PC-9 (cell line): Measurements from ENCODE around the gene TELO2. TPM values are rescaled to one million over a fixed set of nuclear protein-coding genes. Genes with fewer than 3 reads are reported as not detected.

ENCODE experiments used
- BruUV-seq: library from RNA; stranded (reverse); fragments of 400-500 nt; replicated peaks from 2 replicates; lab custom pipeline; 2021; lab: Mats Ljungman, UMichigan
- CTCF ChIA-PET: fragments of 300-600 bp; sonication (Branson Sonifier 250); formaldehyde crosslinking; loops from one replicate; lab custom pipeline; 2022; ENCODE audit warnings: antibody characterized with exemption; lab: Charles Lee
- POLR2A ChIA-PET: fragments of 300-600 bp; sonication (Branson Sonifier 250); formaldehyde crosslinking; loops from one replicate; lab custom pipeline; 2022; ENCODE audit warnings: antibody characterized with exemption; ENCODE audit not compliant: unreplicated experiment; lab: Charles Lee
- DNase-seq, 2 experiments: peaks; one replicate each; pipeline versions ENCODE4 v3.0.0 to v3.0.0-alpha.2; 2015 to 2022; ENCODE audit warnings: mixed read lengths in 1 of 2
- H2AFZ ChIP-seq: fragments of 200-600 bp; sonication (generic); 2 replicates; pipeline ENCODE4 v1.8.1; 2017; ENCODE audit warnings: antibody characterized with exemption
- H3F3A ChIP-seq: fragments of 200-600 bp; sonication (generic); 2 replicates; pipeline ENCODE4 v1.8.1; 2017; ENCODE audit warnings: antibody characterized with exemption, mild to moderate bottlenecking, low read depth; ENCODE audit not compliant: insufficient read depth
- H3K27ac ChIP-seq: fragments of 200-600 bp; sonication (generic); 2 replicates; pipeline ENCODE4 v1.6.1; 2016; ENCODE audit warnings: mixed run types
- H3K27me3 ChIP-seq: fragments of 200-600 bp; sonication (generic); 2 replicates; pipeline ENCODE4 v1.6.1; 2016; ENCODE audit warnings: low read depth, mixed run types; ENCODE audit not compliant: insufficient read depth
- H3K36me3 ChIP-seq: fragments of 200-600 bp; sonication (generic); 2 replicates; pipeline ENCODE4 v1.6.1; 2016; ENCODE audit warnings: low read depth, mixed run types
- H3K4me1 ChIP-seq: fragments of 200-600 bp; sonication (generic); replicated peaks from 2 replicates; pipeline ENCODE4 v1.6.1; 2016; ENCODE audit warnings: mixed run types; ENCODE audit not compliant: insufficient read depth
- H3K4me2 ChIP-seq: fragments of 200-600 bp; sonication (generic); 2 replicates; pipeline ENCODE4 v1.6.1; 2017; ENCODE audit warnings: mixed run types
- H3K4me3 ChIP-seq: fragments of 200-600 bp; sonication (generic); 2 replicates; pipeline ENCODE4 v1.6.1; 2016; ENCODE audit warnings: mixed run types
- H3K79me2 ChIP-seq: fragments of 200-600 bp; sonication (generic); 2 replicates; pipeline ENCODE4 v1.6.1; 2017; ENCODE audit warnings: low read depth, mixed run types
- H3K9me2 ChIP-seq: fragments of 200-600 bp; sonication (generic); 2 replicates; pipeline ENCODE4 v1.8.1; 2017; ENCODE audit warnings: mild to moderate bottlenecking; ENCODE audit not compliant: insufficient read depth
- H3K9me3 ChIP-seq: fragments of 200-600 bp; sonication (generic); 2 replicates; pipeline ENCODE4 v1.8.1; 2016; ENCODE audit warnings: low read depth; ENCODE audit not compliant: insufficient read depth
- H4K20me1 ChIP-seq: fragments of 200-600 bp; sonication (generic); 2 replicates; pipeline ENCODE4 v1.8.1; 2017; ENCODE audit not compliant: insufficient read depth
- CTCF ChIP-seq: fragments of 200-600 bp; sonication (generic); conservative IDR thresholded peaks from 2 replicates; pipeline ENCODE4 v1.6.1; 2017; ENCODE audit warnings: mixed run types, antibody characterized with exemption, mild to moderate bottlenecking, moderate library complexity
- EZH2 ChIP-seq: fragments of 200-600 bp; sonication (generic); IDR thresholded peaks from 2 replicates; pipeline ENCODE4 v1.8.0; 2017; ENCODE audit warnings: antibody characterized with exemption, low read depth
- intact Hi-C: fragments of 100-400 bp; cut with micrococcal nuclease; formaldehyde crosslinking; loops from one replicate; pipeline ENCODE4 v1.10.0; 2022; ENCODE audit not compliant: unreplicated experiment
- total RNA-seq: library from RNA; stranded (reverse); gene quantifications from 2 replicates; pipeline ENCODE4 v1.2.3, GENCODE V29; 2021

Gene TELO2
- total RNA-seq, 1 experiment from 2014 or later = 56.0 TPM

GRCh38 chr16:1469693-1470201 lies 23.4 kb upstream of the TELO2 start:
- H3K79me2 ChIP-seq = peaks cover 68% of the 10 kb centered on the region

GRCh38 chr16:1470481-1471251 lies 22.5 kb upstream of the TELO2 start:
- Histone ChIP-seq H3K36me3 (no peaks in the 10 kb centered on the region), H3K4me1 (peaks cover 14% of the 10 kb centered on the region), H3K9me2 (no peaks in the 10 kb centered on the region), H3K9me3 (no peaks in the 10 kb centered on the region), H3K27ac (no peak overlapping the region), H3F3A (no peaks in the 10 kb centered on the region), H3K4me3 (no peak overlapping the region), H2AFZ (no peak overlapping the region), H4K20me1 (peaks cover 33% of the 10 kb centered on the region), H3K27me3 (no peaks in the 10 kb centered on the region), H3K4me2 (no peak overlapping the region), H3K79me2 (peaks cover 68% of the 10 kb centered on the region)
- ChIA-PET CTCF (no interaction called here), POLR2A (interaction anchor here (0.6 kb wide), 1 partner anchor 312 kb away, joined by 3 read pairs; no protein-coding TSS in a partner anchor)
- no peak for DNase-seq
- intact Hi-C loops = no loop called here
- BruUV-seq = no TSS peak
- TF ChIP-seq CTCF (no peak), EZH2 (no peak)

More at GRCh38 chr16:1469693-1470201, 23.4 kb upstream of the TELO2 start:
- no peaks in the 10 kb centered on the region for H3K9me3 ChIP-seq
- H3K27ac ChIP-seq = no peak overlapping the region
- no peak overlapping the region for H3K4me2 ChIP-seq
- TF ChIP-seq CTCF (no peak), EZH2 (no peak)
- peaks cover 11% of the 10 kb centered on the region for H3K4me1 ChIP-seq
- no peaks in the 10 kb centered on the region for H3K9me2 ChIP-seq
- intact Hi-C loops = no loop called here
- H3F3A ChIP-seq = no peaks in the 10 kb centered on the region
- H2AFZ ChIP-seq = no peak overlapping the region
- H3K4me3 ChIP-seq = no peak overlapping the region
- DNase-seq = no peak
- ChIA-PET POLR2A (no interaction called here), CTCF (no interaction called here)
- H4K20me1 ChIP-seq = peaks cover 33% of the 10 kb centered on the region
- H3K36me3 ChIP-seq = no peaks in the 10 kb centered on the region
- no peaks in the 10 kb centered on the region for H3K27me3 ChIP-seq
- no TSS peak for BruUV-seq

- ChIA-PET CTCF (no interaction called here), POLR2A (no interaction called here)
- Histone ChIP-seq H3K27ac (no peak overlapping the region), H3K4me1 (peaks cover 17% of the 10 kb centered on the region), H3K79me2 (peaks cover 64% of the 10 kb centered on the region), H2AFZ (no peak overlapping the region), H3K36me3 (no peaks in the 10 kb centered on the region), H3K9me2 (no peaks in the 10 kb centered on the region), H3K4me2 (no peak overlapping the region), H3K27me3 (no peaks in the 10 kb centered on the region), H3K9me3 (no peaks in the 10 kb centered on the region), H4K20me1 (peaks cover 23% of the 10 kb centered on the region), H3K4me3 (no peak overlapping the region), H3F3A (no peaks in the 10 kb centered on the region)
- TF ChIP-seq CTCF = no peak
- TF ChIP-seq EZH2 = no peak
- intact Hi-C loops = no loop called here
- no TSS peak for BruUV-seq
- DNase-seq = no peak
These were observed 21.5 kb upstream of the TELO2 start for GRCh38 chr16:1471569-1472194.
